ENCODE data around the gene ZNF135.

- TF ChIP-seq CTCF (conservative IDR thresholded peaks at IDR 0.05; ENCODE audit: low read depth, low read length) = no peak
- no peak for TF ChIP-seq EZH2 (IDR thresholded peaks at IDR 0.05; ENCODE audit: low read length, unreplicated experiment)
- TF ChIP-seq EZH2phosphoT487 (IDR thresholded peaks at IDR 0.05; ENCODE audit: borderline replicate concordance, low read length) = no peak
Measured at GRCh38 chr19:58014141-58014540, 44.9 kb upstream of the ZNF135 start.

Data from PC-3 (cell line).